ENCODE data around the gene FAAH. TPM values are rescaled to one million over a fixed set of nuclear protein-coding genes. Genes with fewer than 3 reads are reported as not detected.

The FAAH gene
- total RNA-seq, 1 donor from 2014 or later, result 3.8 TPM

DNA sequence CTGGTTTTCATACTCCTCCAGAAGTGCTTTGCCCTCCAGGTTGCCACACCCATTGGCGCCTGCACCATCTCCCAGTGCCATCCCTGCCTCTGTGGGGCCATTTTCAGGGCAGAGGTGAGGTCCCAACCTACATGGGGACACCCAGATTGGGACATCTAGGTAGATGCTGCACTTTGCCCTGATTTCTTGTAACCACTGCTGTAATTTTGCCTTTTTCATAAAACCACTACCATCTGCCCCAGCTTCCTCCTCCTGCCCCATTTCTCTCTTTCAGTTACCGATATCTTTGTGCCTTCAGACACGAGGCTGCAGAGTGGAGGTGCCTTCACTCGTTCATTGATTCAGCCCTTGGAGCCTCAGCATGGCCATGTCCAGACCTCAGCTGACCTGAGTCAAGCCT lies 21.4 kb downstream of the FAAH start:
- intact Hi-C loops (cut with micrococcal nuclease), result no loop called here
- Mint-ChIP-seq H3K27me3 (ENCODE audit: low read depth) (peaks cover 1% of the 10 kb centered on the region), H3K4me1 (ENCODE audit: low read depth) (no peaks in the 10 kb centered on the region), H3K9me3 (no peaks in the 10 kb centered on the region), H3K4me3 (ENCODE audit: low read depth) (no peak overlapping the region), H3K27ac (no peak overlapping the region), H3K36me3 (ENCODE audit: low read depth) (no peaks in the 10 kb centered on the region)
- no peak for DNase-seq (ENCODE audit: low spot score)

DNA sequence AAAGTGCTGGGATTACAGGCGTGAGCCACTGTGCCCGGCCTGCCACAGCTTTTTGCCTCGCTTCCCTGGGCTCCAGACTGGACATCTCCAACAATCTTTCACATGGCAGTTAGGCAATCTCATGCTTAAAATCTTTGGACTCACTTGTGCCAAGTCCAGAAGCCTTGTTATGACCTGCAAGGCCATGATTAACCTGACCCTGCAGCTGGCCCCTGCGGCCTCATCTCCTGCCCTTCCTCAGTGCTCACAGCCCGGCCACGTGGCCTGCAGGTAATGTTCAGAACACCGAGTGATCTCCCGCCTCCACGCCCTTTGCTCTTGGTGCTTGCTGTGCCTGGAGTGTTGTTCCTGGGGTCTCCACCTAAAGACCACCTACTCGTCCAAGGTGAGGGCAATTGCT lies 24.9 kb downstream of the FAAH start:
- no peak overlapping the region for H3K27ac Mint-ChIP-seq
- H3K36me3 Mint-ChIP-seq (ENCODE audit: low read depth), result no peaks in the 10 kb centered on the region
- intact Hi-C loops (cut with micrococcal nuclease), result no loop called here
- no peak for DNase-seq (ENCODE audit: low spot score)
- H3K4me3 Mint-ChIP-seq (ENCODE audit: low read depth), result no peak overlapping the region
- H3K4me1 Mint-ChIP-seq (ENCODE audit: low read depth), result no peaks in the 10 kb centered on the region
- H3K9me3 Mint-ChIP-seq, result no peaks in the 10 kb centered on the region
- peaks cover 3% of the 10 kb centered on the region for H3K27me3 Mint-ChIP-seq (ENCODE audit: low read depth)

DNA sequence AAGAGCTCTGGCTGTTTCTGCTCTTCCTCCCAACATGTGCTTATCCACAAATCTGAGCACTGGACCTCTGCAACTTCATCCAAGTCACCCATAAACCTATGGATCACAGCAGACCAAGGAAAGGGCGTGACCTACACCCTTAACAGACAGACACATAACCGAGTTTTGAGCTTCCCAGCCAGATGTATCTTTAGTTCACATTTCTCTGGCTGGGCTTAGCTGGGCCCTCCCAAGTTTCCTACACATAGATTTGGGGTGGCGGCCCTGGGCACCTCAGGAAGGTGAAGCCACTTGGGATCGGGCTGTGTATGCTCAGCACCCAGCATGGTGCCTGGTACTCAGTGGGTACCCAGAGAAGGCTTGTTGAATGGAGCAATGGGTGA lies 26.4 kb downstream of the FAAH start:
- intact Hi-C loops (cut with micrococcal nuclease), result no loop called here
- Mint-ChIP-seq H3K9me3 (no peaks in the 10 kb centered on the region), H3K4me3 (ENCODE audit: low read depth) (no peak overlapping the region), H3K36me3 (ENCODE audit: low read depth) (no peaks in the 10 kb centered on the region), H3K4me1 (ENCODE audit: low read depth) (no peaks in the 10 kb centered on the region), H3K27me3 (ENCODE audit: low read depth) (peaks cover 6% of the 10 kb centered on the region), H3K27ac (no peak overlapping the region)
- DNase-seq (ENCODE audit: low spot score), result no peak

GRCh38 chr1:46421739-46422138 lies 27.6 kb downstream of the FAAH start:
- H3K36me3 Mint-ChIP-seq (ENCODE audit: low read depth), result no peaks in the 10 kb centered on the region

GRCh38 chr1:46422261-46422871 lies 28.2 kb downstream of the FAAH start:
- Mint-ChIP-seq H3K27me3 (ENCODE audit: low read depth) (peaks cover 6% of the 10 kb centered on the region), H3K9me3 (no peaks in the 10 kb centered on the region), H3K36me3 (ENCODE audit: low read depth) (no peaks in the 10 kb centered on the region), H3K4me3 (ENCODE audit: low read depth) (no peak overlapping the region), H3K27ac (no peak overlapping the region), H3K4me1 (ENCODE audit: low read depth) (no peaks in the 10 kb centered on the region)
- DNase-seq (ENCODE audit: low spot score), result no peak
- intact Hi-C loops (cut with micrococcal nuclease), result no loop called here

More at GRCh38 chr1:46421739-46422138, 27.6 kb downstream of the FAAH start:
- no peak overlapping the region for H3K4me3 Mint-ChIP-seq (ENCODE audit: low read depth)
- H3K4me1 Mint-ChIP-seq (ENCODE audit: low read depth), result no peaks in the 10 kb centered on the region
- H3K27me3 Mint-ChIP-seq (ENCODE audit: low read depth), result peaks cover 6% of the 10 kb centered on the region
- no peaks in the 10 kb centered on the region for H3K9me3 Mint-ChIP-seq
- intact Hi-C loops (cut with micrococcal nuclease), result no loop called here
- no peak overlapping the region for H3K27ac Mint-ChIP-seq
- DNase-seq (ENCODE audit: low spot score), result no peak

DNA sequence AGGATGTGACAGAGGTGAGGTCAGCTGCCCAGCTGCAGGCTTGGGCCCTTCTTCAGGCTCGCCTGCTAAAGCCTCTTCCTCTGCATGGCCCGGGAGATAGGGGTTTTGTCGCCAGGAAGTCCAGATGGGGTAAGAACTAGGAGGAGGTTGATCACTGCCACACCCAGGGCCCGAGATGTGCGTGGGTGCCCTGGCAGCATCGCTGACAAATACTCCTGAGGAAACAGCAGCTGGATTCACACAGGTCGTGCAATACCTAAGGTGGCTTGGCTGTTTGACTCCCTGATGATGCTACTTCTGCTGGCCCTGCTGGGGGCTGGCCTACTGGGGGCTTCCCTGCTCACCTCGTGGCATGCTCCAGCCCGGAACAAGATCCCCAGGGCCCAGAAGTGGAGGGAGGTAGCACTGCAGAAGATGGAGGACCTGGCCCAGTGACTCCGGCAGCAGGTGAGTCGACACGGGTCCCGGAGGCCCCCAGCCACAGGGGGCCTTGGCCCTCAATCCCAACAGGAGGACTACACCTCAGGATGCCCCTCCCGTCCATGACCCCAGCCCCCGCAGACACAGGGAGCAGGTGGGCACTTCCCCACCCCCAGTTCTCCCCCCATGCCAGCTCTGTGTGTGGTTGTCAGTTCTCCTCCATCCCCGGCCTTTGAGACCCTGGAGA lies 29.6 kb downstream of the FAAH start:
- no peak for DNase-seq (ENCODE audit: low spot score)
- intact Hi-C loops (cut with micrococcal nuclease), result no loop called here
- H3K27ac Mint-ChIP-seq, result no peak overlapping the region
- no peak overlapping the region for H3K4me3 Mint-ChIP-seq (ENCODE audit: low read depth)
- H3K4me1 Mint-ChIP-seq (ENCODE audit: low read depth), result no peaks in the 10 kb centered on the region
- H3K27me3 Mint-ChIP-seq (ENCODE audit: low read depth), result peaks cover 6% of the 10 kb centered on the region
- H3K36me3 Mint-ChIP-seq (ENCODE audit: low read depth), result no peaks in the 10 kb centered on the region
- H3K9me3 Mint-ChIP-seq, result no peaks in the 10 kb centered on the region

DNA sequence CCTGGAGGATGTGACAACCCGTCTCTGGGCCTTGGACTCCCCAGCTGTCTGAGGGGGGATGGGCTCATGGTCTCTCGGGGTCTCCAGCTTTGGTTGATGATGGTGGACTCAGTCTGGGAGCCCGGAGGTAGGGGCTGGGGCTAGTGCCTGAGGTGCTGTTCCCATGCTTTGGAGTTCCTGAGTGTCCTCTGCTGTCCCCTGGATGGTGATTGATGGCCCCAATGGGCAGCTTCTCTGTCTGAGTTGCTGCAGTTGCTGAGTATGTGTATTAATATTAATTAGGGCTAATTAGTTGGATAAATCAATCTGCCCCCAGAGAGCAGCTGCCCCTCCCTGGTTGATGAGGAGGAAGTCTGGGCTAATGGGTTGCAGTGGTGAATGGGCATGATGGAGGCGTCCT lies 30.6 kb downstream of the FAAH start:
- no peaks in the 10 kb centered on the region for H3K36me3 Mint-ChIP-seq (ENCODE audit: low read depth)
- H3K4me3 Mint-ChIP-seq (ENCODE audit: low read depth), result no peak overlapping the region
- no peak for DNase-seq (ENCODE audit: low spot score)
- no peaks in the 10 kb centered on the region for H3K9me3 Mint-ChIP-seq
- intact Hi-C loops (cut with micrococcal nuclease), result no loop called here
- peaks cover 7% of the 10 kb centered on the region for H3K27me3 Mint-ChIP-seq (ENCODE audit: low read depth)
- H3K4me1 Mint-ChIP-seq (ENCODE audit: low read depth), result no peaks in the 10 kb centered on the region
- no peak overlapping the region for H3K27ac Mint-ChIP-seq

GRCh38 chr1:46425726-46426125 lies 31.6 kb downstream of the FAAH start:
- Mint-ChIP-seq H3K27me3 (ENCODE audit: low read depth) (peaks cover 8% of the 10 kb centered on the region), H3K4me1 (ENCODE audit: low read depth) (no peaks in the 10 kb centered on the region), H3K27ac (no peak overlapping the region), H3K36me3 (ENCODE audit: low read depth) (no peaks in the 10 kb centered on the region), H3K9me3 (no peaks in the 10 kb centered on the region), H3K4me3 (ENCODE audit: low read depth) (no peak overlapping the region)
- intact Hi-C loops (cut with micrococcal nuclease), result no loop called here
- no peak for DNase-seq (ENCODE audit: low spot score)

GRCh38 chr1:46427541-46427940 lies 33.4 kb downstream of the FAAH start:
- intact Hi-C loops (cut with micrococcal nuclease), result no loop called here
- Mint-ChIP-seq H3K9me3 (no peaks in the 10 kb centered on the region), H3K4me3 (ENCODE audit: low read depth) (no peak overlapping the region), H3K36me3 (ENCODE audit: low read depth) (no peaks in the 10 kb centered on the region), H3K27ac (no peak overlapping the region), H3K27me3 (ENCODE audit: low read depth) (peaks cover 6% of the 10 kb centered on the region), H3K4me1 (ENCODE audit: low read depth) (no peaks in the 10 kb centered on the region)
- DNase-seq (ENCODE audit: low spot score), result no peak

DNA sequence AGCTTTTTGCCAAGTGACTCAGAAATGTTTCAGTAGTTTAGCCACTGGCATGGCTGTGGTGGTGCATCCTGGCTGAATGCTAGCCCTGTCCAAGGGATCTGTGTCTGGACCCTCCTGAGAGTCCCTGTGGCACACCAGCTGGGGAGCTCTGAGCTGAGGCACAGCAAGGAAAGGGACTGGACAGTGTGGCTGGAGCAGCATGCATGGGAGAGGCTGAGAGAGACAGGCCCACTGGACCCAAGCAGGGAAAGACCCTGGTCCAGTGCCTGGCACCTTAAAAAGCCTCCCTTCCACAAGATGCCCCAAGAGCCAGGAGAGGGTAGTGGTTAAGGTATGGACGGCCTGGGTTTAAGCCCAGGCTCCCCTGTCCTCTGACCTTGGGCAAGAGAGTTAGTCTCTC lies 35.3 kb downstream of the FAAH start:
- Mint-ChIP-seq H3K4me3 (ENCODE audit: low read depth) (no peak overlapping the region), H3K9me3 (no peaks in the 10 kb centered on the region), H3K4me1 (ENCODE audit: low read depth) (no peaks in the 10 kb centered on the region), H3K27ac (no peak overlapping the region), H3K27me3 (ENCODE audit: low read depth) (peaks cover 7% of the 10 kb centered on the region), H3K36me3 (ENCODE audit: low read depth) (no peaks in the 10 kb centered on the region)
- intact Hi-C loops (cut with micrococcal nuclease), result no loop called here
- no peak for DNase-seq (ENCODE audit: low spot score)

DNA sequence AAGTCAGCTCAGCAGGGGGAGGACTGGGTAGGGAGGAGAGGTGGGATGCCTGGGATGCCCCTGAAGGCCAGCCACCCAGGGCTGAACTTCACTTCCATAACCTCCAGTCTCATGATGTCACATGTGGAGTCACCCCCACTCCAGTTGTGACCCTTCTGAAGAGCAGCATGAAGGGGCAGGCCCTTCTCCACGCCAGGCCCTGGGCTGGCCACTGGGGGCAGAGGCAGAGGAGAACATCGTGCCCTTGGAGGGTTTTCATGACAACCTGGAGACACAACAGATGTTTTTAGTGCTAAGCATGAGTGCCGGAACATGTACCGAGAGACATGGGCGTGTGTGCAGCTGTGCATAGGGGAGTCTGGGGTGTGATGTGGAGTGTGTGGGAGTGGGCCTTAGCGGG lies 37.6 kb downstream of the FAAH start:
- H3K4me3 Mint-ChIP-seq (ENCODE audit: low read depth), result no peak overlapping the region
- no peaks in the 10 kb centered on the region for H3K9me3 Mint-ChIP-seq
- no peak overlapping the region for H3K27ac Mint-ChIP-seq
- H3K36me3 Mint-ChIP-seq (ENCODE audit: low read depth), result no peaks in the 10 kb centered on the region
- H3K4me1 Mint-ChIP-seq (ENCODE audit: low read depth), result peaks cover under 1% of the 10 kb centered on the region
- intact Hi-C loops (cut with micrococcal nuclease), result no loop called here
- peaks cover 4% of the 10 kb centered on the region for H3K27me3 Mint-ChIP-seq (ENCODE audit: low read depth)
- no peak for DNase-seq (ENCODE audit: low spot score)

- H3K36me3 Mint-ChIP-seq (ENCODE audit: low read depth), result no peaks in the 10 kb centered on the region
- no peaks in the 10 kb centered on the region for H3K9me3 Mint-ChIP-seq
- H3K27ac Mint-ChIP-seq, result no peak overlapping the region
- intact Hi-C loops (cut with micrococcal nuclease), result no loop called here
- no peak for DNase-seq (ENCODE audit: low spot score)
- peaks cover 4% of the 10 kb centered on the region for H3K27me3 Mint-ChIP-seq (ENCODE audit: low read depth)
- no peak overlapping the region for H3K4me3 Mint-ChIP-seq (ENCODE audit: low read depth)
- peaks cover 2% of the 10 kb centered on the region for H3K4me1 Mint-ChIP-seq (ENCODE audit: low read depth)
Measured at GRCh38 chr1:46432781-46433327, 38.7 kb downstream of the FAAH start.

DNA sequence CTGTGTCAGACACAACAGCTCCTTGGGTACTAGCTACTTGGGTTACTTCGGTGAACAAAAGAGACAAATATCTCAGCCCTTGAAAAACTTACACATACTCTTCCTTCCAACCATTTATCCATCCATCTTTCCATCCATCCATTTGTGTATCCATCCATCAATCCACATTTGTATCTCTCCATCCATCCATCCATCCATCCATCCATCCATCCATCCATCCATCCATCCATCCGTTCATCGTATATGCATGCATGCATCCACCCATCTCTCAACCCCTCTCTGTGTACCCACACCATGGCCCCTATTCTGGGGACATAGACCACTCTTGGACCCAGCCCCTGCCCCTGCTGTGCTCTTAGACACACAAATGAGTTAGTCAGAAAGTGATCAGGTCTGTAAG lies 40.2 kb downstream of the FAAH start:
- Mint-ChIP-seq H3K4me1 (ENCODE audit: low read depth) (peaks cover 2% of the 10 kb centered on the region), H3K4me3 (ENCODE audit: low read depth) (no peak overlapping the region), H3K27me3 (ENCODE audit: low read depth) (peaks cover 6% of the 10 kb centered on the region), H3K27ac (no peak overlapping the region), H3K36me3 (ENCODE audit: low read depth) (no peaks in the 10 kb centered on the region), H3K9me3 (no peaks in the 10 kb centered on the region)
- DNase-seq (ENCODE audit: low spot score), result no peak
- intact Hi-C loops (cut with micrococcal nuclease), result no loop called here

Measured in activated T-helper 2 cell treated with anti-CD3 and anti-CD28 coated beads, Interferon-gamma antibody, Interleukin-2, Interleukin-4, amounts not matched to agents 10 μg/mL and 5 μg/mL and 100 μg/mL, durations not matched to agents 14 hours and 24 hours and 36 hours (primary cell).